Natural killer cell (primary cell): Measurements from ENCODE around the gene BPIFB6. TPM values are rescaled to one million over a fixed set of nuclear protein-coding genes. Genes with fewer than 3 reads are reported as not detected.

Source experiments
- ATAC-seq, 3 donors: fragments of 150-1000 bp in 2 of 3; fragments of 200-7000 bp in 1 of 3; cut with Tn5 transposase; 1 replicate in 1 of 3; 2 replicates in 2 of 3; pipeline ENCODE4 v1.10.0; 2021; ENCODE audit warnings: mild to moderate bottlenecking in 2 of 3, moderate library complexity in 2 of 3
- DNase-seq, 2 donors: peaks; one replicate each; pipeline versions ENCODE4 v3.0.0 to v3.0.0-alpha.2; 2013 to 2021; ENCODE audit warnings: mixed read lengths in 1 of 2
- H3K27ac ChIP-seq: one replicate; pipeline ENCODE4 v1.5.1; 2013; ENCODE audit warnings: mild to moderate bottlenecking, low read length
- H3K27me3 ChIP-seq: one replicate; pipeline ENCODE4 v1.6.1; 2013; ENCODE audit warnings: low read length; ENCODE audit not compliant: control insufficient read depth, insufficient read depth
- H3K36me3 ChIP-seq: one replicate; pipeline ENCODE4 v1.6.1; 2013; ENCODE audit warnings: low read length; ENCODE audit not compliant: control insufficient read depth, insufficient read depth
- H3K4me1 ChIP-seq: one replicate; pipeline ENCODE4 v1.6.1; 2013; ENCODE audit warnings: low read length; ENCODE audit not compliant: control insufficient read depth, insufficient read depth
- H3K4me3 ChIP-seq: one replicate; pipeline ENCODE4 v1.5.1; 2013; ENCODE audit warnings: low read length
- H3K9me3 ChIP-seq: one replicate; pipeline ENCODE4 v1.6.1; 2013; ENCODE audit warnings: low read length; ENCODE audit not compliant: control insufficient read depth, insufficient read depth
- H3K27ac Mint-ChIP-seq, 2 donors: one replicate each; pipeline ENCODE4 v1.8.0; 2022; ENCODE audit warnings: mild to moderate bottlenecking in 2 of 2, mixed read lengths in 2 of 2, moderate library complexity in 1 of 2
- H3K27me3 Mint-ChIP-seq, 2 donors: one replicate each; pipeline ENCODE4 v1.8.0; 2022; ENCODE audit warnings: low read depth in 2 of 2, mixed read lengths in 2 of 2
- H3K36me3 Mint-ChIP-seq: one replicate; pipeline ENCODE4 v1.8.0; 2022; ENCODE audit warnings: mixed read lengths
- H3K4me1 Mint-ChIP-seq, 2 donors: one replicate each; pipeline ENCODE4 v1.8.0; 2022; ENCODE audit warnings: mixed read lengths in 2 of 2
- H3K4me3 Mint-ChIP-seq: one replicate; pipeline ENCODE4 v1.8.0; 2022; ENCODE audit warnings: mild to moderate bottlenecking, moderate library complexity, mixed read lengths
- H3K9me3 Mint-ChIP-seq, 2 donors: one replicate each; pipeline ENCODE4 v1.8.0; 2022; ENCODE audit warnings: mixed read lengths in 2 of 2
- CTCF ChIP-seq: fragments of 200-600 bp; IDR thresholded peaks from one replicate; pipeline ENCODE4 v1.8.0; 2022; ENCODE audit warnings: antibody characterized with exemption
- WGBS: methylation state at CpG from one replicate; pipeline ENCODE4 v1.1.7; 2013; ENCODE audit warnings: missing lambda C conversion rate; ENCODE audit not compliant: insufficient coverage; 5-methylcytosine and 5-hydroxymethylcytosine counted together
- intact Hi-C: fragments of 100-400 bp; cut with micrococcal nuclease; formaldehyde crosslinking; loops from one replicate; pipeline ENCODE4 v1.14.2; 2022
- total RNA-seq, 4 donors: library from RNA; stranded (reverse); fragments of 120-200 nt in 1 of 4; gene quantifications; one replicate each; pipeline versions ENCODE4 v1.2.3 to v1.2.4, GENCODE V29; 2013 to 2022

The BPIFB6 gene
- total RNA-seq, 3 donors from 2014 or later (not counting 1 experiment from before 2014, with no cell fraction given), result not detected

DNA sequence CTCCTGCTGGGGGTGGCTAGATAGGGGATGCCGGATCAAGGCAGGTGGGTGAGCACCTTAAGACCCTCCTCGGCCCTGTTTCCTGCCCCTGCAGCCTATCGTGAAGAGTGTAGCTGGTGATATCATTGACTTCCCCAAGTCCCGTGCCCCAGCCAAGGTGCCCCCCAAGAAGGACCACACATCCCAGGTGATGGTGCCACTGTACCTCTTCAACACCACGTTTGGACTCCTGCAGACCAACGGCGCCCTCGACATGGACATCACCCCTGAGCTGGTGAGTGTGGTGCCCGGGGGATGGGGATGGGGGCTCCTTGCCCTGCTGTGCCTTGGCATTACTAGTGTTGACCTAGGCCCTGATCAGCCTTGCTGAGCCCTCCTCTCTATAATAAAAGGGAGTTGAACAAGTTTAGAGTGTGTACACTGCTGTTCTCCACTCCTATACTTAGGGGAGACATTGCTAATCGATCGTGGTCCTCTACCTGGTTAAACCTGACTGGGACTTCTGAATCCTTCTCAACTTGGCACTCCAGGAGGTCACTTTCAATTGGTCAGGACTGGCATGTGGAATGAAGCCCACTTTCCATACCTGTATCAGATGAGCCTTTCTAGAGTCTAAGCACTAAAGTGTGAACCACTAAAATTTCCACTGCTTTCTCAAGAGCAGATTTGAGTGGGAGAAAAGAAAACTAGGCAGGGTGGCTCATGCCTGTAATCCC lies 33.3 kb downstream of the BPIFB6 start:
- no peak for TF ChIP-seq CTCF
- no peak overlapping the region for H3K4me3 Mint-ChIP-seq
- H3K4me3 ChIP-seq, result no peak overlapping the region
- 94% methylated on average over 11 of the region's 11 CpGs for WGBS
- H3K36me3 ChIP-seq, result no peaks in the 10 kb centered on the region
- H3K27me3 ChIP-seq, result no peaks in the 10 kb centered on the region
- H3K4me1 ChIP-seq, result no peaks in the 10 kb centered on the region
- peaks cover 0 to 4% of the 10 kb centered on the region in 2 donors for H3K4me1 Mint-ChIP-seq
- H3K36me3 Mint-ChIP-seq, result no peaks in the 10 kb centered on the region
- no peak for DNase-seq
- no peak overlapping the region for H3K27ac Mint-ChIP-seq
- no peaks in the 10 kb centered on the region for H3K9me3 Mint-ChIP-seq
- H3K27ac ChIP-seq, result no peak overlapping the region
- H3K27me3 Mint-ChIP-seq, result no peaks in the 10 kb centered on the region
- ATAC-seq, result no peak
- intact Hi-C loops, result no loop called here
- no peaks in the 10 kb centered on the region for H3K9me3 ChIP-seq

DNA sequence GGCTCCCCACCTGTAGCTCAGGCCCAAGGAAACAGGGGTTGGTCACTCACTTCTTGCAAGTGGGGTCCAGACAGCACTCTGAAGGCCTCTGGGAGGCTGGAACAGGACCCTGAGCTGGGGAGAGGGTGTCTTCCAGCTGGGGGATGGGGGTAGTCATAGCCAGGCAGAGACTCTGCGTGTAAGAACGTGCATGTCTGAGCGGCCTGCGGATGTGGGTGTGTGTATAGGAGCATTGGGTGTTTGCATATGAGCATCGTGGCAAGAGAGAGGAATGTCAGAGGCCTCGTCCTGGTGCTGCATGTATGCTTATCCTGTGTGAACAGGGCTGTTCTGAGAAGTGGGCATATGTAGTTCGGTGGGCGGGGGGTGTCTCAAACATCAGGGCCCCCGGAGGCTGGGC lies 34.3 kb downstream of the BPIFB6 start:
- no peaks in the 10 kb centered on the region for H3K36me3 ChIP-seq
- DNase-seq (no peak), ATAC-seq (peak in 1 of 3 donors; percentile 14)
- no peaks in the 10 kb centered on the region for H3K9me3 ChIP-seq
- no peak overlapping the region for H3K4me3 ChIP-seq
- Mint-ChIP-seq H3K27me3 (no peaks in the 10 kb centered on the region), H3K4me1 (peaks cover 0 to 4% of the 10 kb centered on the region in 2 donors), H3K27ac (no peak overlapping the region), H3K36me3 (no peaks in the 10 kb centered on the region), H3K9me3 (no peaks in the 10 kb centered on the region), H3K4me3 (no peak overlapping the region)
- intact Hi-C loops, result no loop called here
- no peak for TF ChIP-seq CTCF
- 91% methylated on average over 9 of the region's 9 CpGs for WGBS
- H3K4me1 ChIP-seq, result no peaks in the 10 kb centered on the region
- H3K27ac ChIP-seq, result no peak overlapping the region
- H3K27me3 ChIP-seq, result no peaks in the 10 kb centered on the region

- DNase-seq (no peak), ATAC-seq (no peak)
- TF ChIP-seq CTCF, result no peak
- no peak overlapping the region for H3K27ac ChIP-seq
- Mint-ChIP-seq H3K4me3 (no peak overlapping the region), H3K27me3 (no peaks in the 10 kb centered on the region), H3K27ac (no peak overlapping the region), H3K9me3 (no peaks in the 10 kb centered on the region), H3K4me1 (peaks cover 0 to 4% of the 10 kb centered on the region in 2 donors), H3K36me3 (no peaks in the 10 kb centered on the region)
- 67% methylated on average over 3 of the region's 3 CpGs for WGBS
- no peaks in the 10 kb centered on the region for H3K4me1 ChIP-seq
- no peaks in the 10 kb centered on the region for H3K27me3 ChIP-seq
- H3K36me3 ChIP-seq, result no peaks in the 10 kb centered on the region
- intact Hi-C loops, result no loop called here
- H3K9me3 ChIP-seq, result no peaks in the 10 kb centered on the region
- H3K4me3 ChIP-seq, result no peak overlapping the region
Measured at GRCh38 chr20:33067806-33068205, 36.4 kb downstream of the BPIFB6 start.
